Parathyroid adenoma (tissue), 2 donors: ENCODE results near the gene DNASE1L2.

Experiments used
- H2AFZ ChIP-seq: fragments of 300-600 bp; sonication (generic); one replicate; pipeline ENCODE4 v1.7.0; 2017; ENCODE audit warnings: antibody characterized with exemption, mild to moderate bottlenecking
- H3K27ac ChIP-seq: fragments of 300-600 bp; sonication (generic); one replicate; pipeline ENCODE4 v1.7.0; 2017
- H3K27me3 ChIP-seq: fragments of 300-600 bp; sonication (generic); one replicate; pipeline ENCODE4 v1.7.0; 2017; ENCODE audit warnings: low read length; ENCODE audit not compliant: control insufficient read depth, insufficient read depth
- H3K36me3 ChIP-seq: fragments of 300-600 bp; sonication (generic); one replicate; pipeline ENCODE4 v1.7.0; 2017; ENCODE audit warnings: low read length; ENCODE audit not compliant: control insufficient read depth, insufficient read depth
- H3K4me1 ChIP-seq: fragments of 300-600 bp; sonication (generic); one replicate; pipeline ENCODE4 v1.7.0; 2017; ENCODE audit warnings: control low read depth
- H3K4me2 ChIP-seq: fragments of 300-600 bp; sonication (generic); one replicate; pipeline ENCODE4 v1.7.0; 2017; ENCODE audit warnings: low read length
- H3K4me3 ChIP-seq: fragments of 300-600 bp; sonication (generic); one replicate; pipeline ENCODE4 v1.7.0; 2017; ENCODE audit warnings: low read depth, low read length
- H3K79me2 ChIP-seq: fragments of 300-600 bp; sonication (generic); one replicate; pipeline ENCODE4 v1.7.0; 2017; ENCODE audit warnings: control low read depth
- H3K9ac ChIP-seq: fragments of 300-600 bp; sonication (generic); one replicate; pipeline ENCODE4 v1.7.0; 2017; ENCODE audit warnings: mild to moderate bottlenecking
- H3K9me3 ChIP-seq: fragments of 300-600 bp; sonication (generic); one replicate; pipeline ENCODE4 v1.7.0; 2017; ENCODE audit warnings: low read length; ENCODE audit not compliant: control insufficient read depth
- CTCF ChIP-seq: fragments of 300-600 bp; sonication (generic); IDR thresholded peaks from one replicate; pipeline ENCODE4 v1.7.0; 2017; ENCODE audit warnings: antibody characterized with exemption, mild to moderate bottlenecking
- donor health status: primary hyperparathyroidism.

The DNASE1L2 gene

GRCh38 chr16:2280981-2281542 lies 44.8 kb downstream of the DNASE1L2 start:
- Histone ChIP-seq H3K27ac (no peak overlapping the region), H3K36me3 (no peaks in the 10 kb centered on the region)
- TF ChIP-seq CTCF = no peak

GRCh38 chr16:2282262-2282661 lies 46.0 kb downstream of the DNASE1L2 start:
- Histone ChIP-seq H3K4me3 (no peak overlapping the region), H3K36me3 (no peaks in the 10 kb centered on the region)
- TF ChIP-seq CTCF = no peak

More at GRCh38 chr16:2280981-2281542, 44.8 kb downstream of the DNASE1L2 start:
- Histone ChIP-seq H3K9me3 (no peaks in the 10 kb centered on the region), H2AFZ (no peak overlapping the region), H3K4me2 (no peak overlapping the region), H3K9ac (no peak overlapping the region), H3K4me1 (no peaks in the 10 kb centered on the region), H3K4me3 (no peak overlapping the region), H3K79me2 (no peaks in the 10 kb centered on the region), H3K27me3 (no peaks in the 10 kb centered on the region)

GRCh38 chr16:2282866-2283555 lies 46.8 kb downstream of the DNASE1L2 start:
- Histone ChIP-seq H3K36me3 (no peaks in the 10 kb centered on the region), H3K9me3 (no peaks in the 10 kb centered on the region), H3K27ac (no peak overlapping the region)

More at GRCh38 chr16:2282262-2282661, 46.0 kb downstream of the DNASE1L2 start:
- H3K9me3 ChIP-seq = no peaks in the 10 kb centered on the region
- H3K27me3 ChIP-seq = no peaks in the 10 kb centered on the region
- no peak overlapping the region for H3K9ac ChIP-seq
- no peaks in the 10 kb centered on the region for H3K4me1 ChIP-seq
- no peak overlapping the region for H3K4me2 ChIP-seq
- H3K27ac ChIP-seq = no peak overlapping the region
- H2AFZ ChIP-seq = no peak overlapping the region
- H3K79me2 ChIP-seq = no peaks in the 10 kb centered on the region

GRCh38 chr16:2284001-2284770 lies 47.9 kb downstream of the DNASE1L2 start:
- no peak overlapping the region for H2AFZ ChIP-seq

More at GRCh38 chr16:2282866-2283555, 46.8 kb downstream of the DNASE1L2 start:
- Histone ChIP-seq H3K4me1 (no peaks in the 10 kb centered on the region), H3K9ac (no peak overlapping the region), H2AFZ (no peak overlapping the region), H3K4me2 (no peak overlapping the region), H3K79me2 (no peaks in the 10 kb centered on the region), H3K27me3 (no peaks in the 10 kb centered on the region), H3K4me3 (no peak overlapping the region)
- no peak for TF ChIP-seq CTCF

More at GRCh38 chr16:2284001-2284770, 47.9 kb downstream of the DNASE1L2 start:
- H3K9me3 ChIP-seq = no peaks in the 10 kb centered on the region
- H3K9ac ChIP-seq = no peak overlapping the region
- no peaks in the 10 kb centered on the region for H3K36me3 ChIP-seq
- no peaks in the 10 kb centered on the region for H3K79me2 ChIP-seq
- H3K4me2 ChIP-seq = no peak overlapping the region
- H3K4me1 ChIP-seq = no peaks in the 10 kb centered on the region
- no peak overlapping the region for H3K4me3 ChIP-seq
- no peak overlapping the region for H3K27ac ChIP-seq
- no peaks in the 10 kb centered on the region for H3K27me3 ChIP-seq
- TF ChIP-seq CTCF = no peak
